H1 (cell line): ENCODE results near the gene CPA1. TPM values are rescaled to one million over a fixed set of nuclear protein-coding genes. Genes with fewer than 3 reads are reported as not detected.

ENCODE experiments used
- CTCF ChIA-PET: fragments of 300-600 bp; sonication (Branson Sonifier 250); formaldehyde crosslinking; loops from one replicate; lab custom pipeline; 2021; ENCODE audit not compliant: partially characterized antibody; lab: Charles Lee
- POLR2A ChIA-PET: fragments of 300-600 bp; sonication (Branson Sonifier 250); formaldehyde crosslinking; loops from one replicate; lab custom pipeline; 2021; ENCODE audit warnings: inconsistent platforms; ENCODE audit not compliant: partially characterized antibody; lab: Charles Lee
- DNase-seq, 2 experiments: peaks; one replicate each; pipeline versions ENCODE4 v3.0.0 to v3.0.0-alpha.2; 2010 to 2022; ENCODE audit warnings: low spot score in 2 of 2, low read depth in 1 of 2, mixed read lengths in 1 of 2
- FAIRE-seq: peaks from 2 replicates; lab custom pipeline; 2011; peaks lifted over from hg19 to GRCh38; lab: Jason Lieb, UNC
- H2AFZ ChIP-seq: 2 replicates; pipeline ENCODE4 v1.8.1; 2012; ENCODE audit warnings: low read length, inconsistent platforms
- H2AK5ac ChIP-seq: 2 replicates; pipeline ENCODE4 v1.6.1; 2013; ENCODE audit warnings: low read depth, low read length
- H2BK120ac ChIP-seq: replicated peaks from 2 replicates; pipeline ENCODE3; 2013; ENCODE audit warnings: low read depth, low read length, inconsistent platforms
- H2BK12ac ChIP-seq: 2 replicates; pipeline ENCODE4 v1.6.1; 2013; ENCODE audit warnings: low read depth, low read length
- H2BK15ac ChIP-seq: 2 replicates; pipeline ENCODE4 v1.6.1; 2013; ENCODE audit warnings: low read length
- H2BK20ac ChIP-seq: 2 replicates; pipeline ENCODE4 v1.6.1; 2013; ENCODE audit warnings: low read length
- H2BK5ac ChIP-seq: 2 replicates; pipeline ENCODE4 v1.6.1; 2013; ENCODE audit warnings: low read depth, low read length
- H3K14ac ChIP-seq: 2 replicates; pipeline ENCODE4 v1.6.1; 2013; ENCODE audit warnings: inconsistent platforms; ENCODE audit not compliant: insufficient read length
- H3K18ac ChIP-seq: 2 replicates; pipeline ENCODE4 v1.6.1; 2013; ENCODE audit warnings: low read length; ENCODE audit errors: extremely low read depth
- H3K23ac ChIP-seq: 2 replicates; pipeline ENCODE4 v1.6.1; 2013; ENCODE audit warnings: inconsistent platforms; ENCODE audit not compliant: insufficient read length
- H3K23me2 ChIP-seq: 2 replicates; pipeline ENCODE4 v1.6.1; 2013; ENCODE audit warnings: low read depth, low read length
- H3K27ac ChIP-seq: 2 replicates; pipeline ENCODE4 v1.6.1; 2011; ENCODE audit warnings: low read depth, low read length, inconsistent platforms
- H3K27me3 ChIP-seq, 4 experiments: replicated peaks in 1 of 4; 1 replicate in 1 of 4; 2 replicates in 3 of 4; pipeline versions ENCODE4 v1.6.1 to v1.8.1; 2011 to 2013; ENCODE audit warnings: low read length in 3 of 4, mild to moderate bottlenecking in 3 of 4, inconsistent platforms in 2 of 4, mixed read lengths in 2 of 4, moderate library complexity in 1 of 4; ENCODE audit not compliant: control insufficient read depth in 3 of 4, insufficient read depth in 3 of 4; ENCODE audit errors: extremely low read depth in 1 of 4
- H3K36me3 ChIP-seq, 4 experiments: 2 replicates each; pipeline versions ENCODE4 v1.6.1 to v1.8.1; 2011 to 2013; ENCODE audit warnings: mild to moderate bottlenecking in 4 of 4, low read length in 3 of 4, moderate library complexity in 2 of 4, control low read depth in 1 of 4, inconsistent platforms in 1 of 4; ENCODE audit not compliant: insufficient read depth in 4 of 4, control insufficient read depth in 2 of 4
- H3K4ac ChIP-seq: replicated peaks from 2 replicates; pipeline ENCODE3; 2013; ENCODE audit warnings: low read length, low read depth, mixed read lengths, inconsistent platforms; ENCODE audit not compliant: insufficient read length
- H3K4me1 ChIP-seq, 4 experiments: replicated peaks in 1 of 4; 1 replicate in 1 of 4; 2 replicates in 3 of 4; pipeline versions ENCODE4 v1.6.1 to v1.8.1; 2011 to 2013; ENCODE audit warnings: low read length in 3 of 4, inconsistent platforms in 2 of 4, mixed read lengths in 1 of 4; ENCODE audit not compliant: insufficient read depth in 4 of 4, control insufficient read depth in 3 of 4
- H3K4me2 ChIP-seq, 2 experiments: 2 replicates each; pipeline versions ENCODE4 v1.6.1 to v1.8.1; 2011 to 2013; ENCODE audit warnings: low read depth in 2 of 2, low read length in 2 of 2, control low read depth in 1 of 2, inconsistent platforms in 1 of 2, mild to moderate bottlenecking in 1 of 2; ENCODE audit not compliant: insufficient read depth in 1 of 2
- H3K4me3 ChIP-seq, 4 experiments: fragments of 200-600, 300-600 bp in 1 of 4; sonication (generic), shearing (Covaris generic), sonication (Bioruptor Twin) in 1 of 4; 2 replicates each; pipeline versions ENCODE4 v1.5.1 to v1.8.1; 2011 to 2016; ENCODE audit warnings: low read length in 4 of 4, low read depth in 3 of 4, control low read depth in 2 of 4, inconsistent platforms in 2 of 4, mild to moderate bottlenecking in 2 of 4, mixed read lengths in 1 of 4, moderate library complexity in 1 of 4; ENCODE audit not compliant: insufficient read depth in 2 of 4; ENCODE audit errors: extremely low read depth in 1 of 4
- H3K56ac ChIP-seq: replicated peaks from 2 replicates; pipeline ENCODE3; 2013; ENCODE audit warnings: low read depth, mild to moderate bottlenecking, mixed read lengths, low read length, inconsistent platforms; ENCODE audit not compliant: insufficient read length
- H3K79me1 ChIP-seq: 2 replicates; pipeline ENCODE4 v1.6.1; 2013; ENCODE audit warnings: low read depth, low read length, control low read depth
- H3K79me2 ChIP-seq, 2 experiments: 2 replicates each; pipeline versions ENCODE4 v1.6.1 to v1.8.1; 2012 to 2013; ENCODE audit warnings: low read length in 2 of 2, mild to moderate bottlenecking in 2 of 2, inconsistent platforms in 1 of 2; ENCODE audit not compliant: insufficient read depth in 2 of 2, control insufficient read depth in 1 of 2
- H3K9ac ChIP-seq, 4 experiments: replicated peaks in 1 of 4; 1 replicate in 1 of 4; 2 replicates in 3 of 4; pipeline versions ENCODE4 v1.6.1 to v1.8.1; 2011 to 2013; ENCODE audit warnings: low read depth in 3 of 4, low read length in 3 of 4, control low read depth in 2 of 4, mild to moderate bottlenecking in 2 of 4, moderate library complexity in 2 of 4, inconsistent platforms in 1 of 4; ENCODE audit errors: extremely low read depth in 1 of 4
- H3K9me3 ChIP-seq, 2 experiments: 2 replicates each; pipeline versions ENCODE4 v1.6.1 to v1.8.1; 2012 to 2013; ENCODE audit warnings: mild to moderate bottlenecking in 2 of 2, moderate library complexity in 2 of 2, control low read depth in 1 of 2, inconsistent platforms in 1 of 2, low read depth in 1 of 2, low read length in 1 of 2, mixed read lengths in 1 of 2; ENCODE audit not compliant: insufficient read depth in 2 of 2
- H4K20me1 ChIP-seq, 2 experiments: replicated peaks in 1 of 2; 2 replicates each; pipeline versions ENCODE3 to v1.8.1; 2011 to 2013; ENCODE audit warnings: inconsistent platforms in 2 of 2, low read length in 2 of 2, mild to moderate bottlenecking in 1 of 2; ENCODE audit not compliant: insufficient read depth in 2 of 2, control insufficient read depth in 1 of 2
- H4K5ac ChIP-seq: 2 replicates; pipeline ENCODE4 v1.6.1; 2013; ENCODE audit warnings: low read length, low read depth, mixed read lengths, inconsistent platforms; ENCODE audit not compliant: insufficient read length
- H4K8ac ChIP-seq: 2 replicates; pipeline ENCODE4 v1.8.0; 2013; ENCODE audit warnings: mild to moderate bottlenecking, moderate library complexity, low read length, inconsistent platforms; ENCODE audit not compliant: insufficient read depth; ENCODE audit errors: extremely low read depth
- H4K91ac ChIP-seq: replicated peaks from 2 replicates; pipeline ENCODE3; 2013; ENCODE audit warnings: low read length, mixed read lengths, inconsistent platforms; ENCODE audit not compliant: insufficient read length
- CBX8 ChIP-seq: fragments of 300-800, 300-1000 bp; sonication (generic); IDR thresholded peaks from 2 replicates; pipeline ENCODE4 v1.7.1; 2016; ENCODE audit warnings: low read depth, low read length, borderline replicate concordance
- CTBP2 ChIP-seq: IDR thresholded peaks from 2 replicates; pipeline ENCODE4 v1.7.0; 2011; ENCODE audit warnings: borderline replicate concordance, mild to moderate bottlenecking, moderate library complexity, mixed read lengths, low read length; ENCODE audit not compliant: insufficient read depth, insufficient read length
- RXRA ChIP-seq: IDR thresholded peaks from 2 replicates; pipeline ENCODE4 v1.6.1; 2011; ENCODE audit warnings: low read depth, mild to moderate bottlenecking, low read length, moderate library complexity; ENCODE audit not compliant: insufficient read depth
- SIN3A ChIP-seq, 2 experiments: IDR thresholded peaks in 1 of 2; conservative IDR thresholded peaks in 1 of 2; 2 replicates each; pipeline ENCODE4 v1.6.1; 2011 to 2012; ENCODE audit warnings: low read length in 2 of 2, improper control_type of control experiment in 1 of 2, low read depth in 1 of 2, mild to moderate bottlenecking in 1 of 2
- TAF7 ChIP-seq: optimal IDR thresholded peaks from 2 replicates; pipeline ENCODE3; 2011; ENCODE audit warnings: low read depth, mild to moderate bottlenecking, inconsistent platforms, low read length, moderate library complexity, borderline replicate concordance
- ZNF274 ChIP-seq: IDR thresholded peaks from 2 replicates; pipeline ENCODE4 v1.7.0; 2012; ENCODE audit warnings: low read length, borderline replicate concordance; ENCODE audit errors: extremely low read depth
- WGBS, 2 experiments: shearing (Covaris generic) in 1 of 2; methylation state at CpG; one replicate each; pipeline versions ENCODE4 v1.1.6 to v1.1.7; 2013 to 2015; ENCODE audit warnings: low lambda C conversion rate in 2 of 2, mixed read lengths in 2 of 2, inconsistent platforms in 1 of 2, low coverage in 1 of 2, missing lambda C conversion rate in 1 of 2; ENCODE audit not compliant: insufficient replicate concordance in 2 of 2, insufficient coverage in 1 of 2, insufficient read length in 1 of 2; ENCODE audit errors: extremely low coverage in 1 of 2, missing lambda C conversion rate in 1 of 2; 5-methylcytosine and 5-hydroxymethylcytosine counted together
- polyA plus RNA-seq, 7 experiments: library from polyadenylated mRNA; depleted of rRNA in 3 of 7; stranded (reverse) in 5 of 7; unstranded in 2 of 7; fragments of >200 nt in 5 of 7; fragments of 200-250 nt in 2 of 7; gene quantifications; 1 replicate in 5 of 7; 2 replicates in 1 of 7; 4 replicates in 1 of 7; pipeline versions ENCODE4 v1.2.1 to v1.2.3, GENCODE V29; 2011 to 2013; ENCODE audit warnings: missing spikeins in 2 of 7, mixed read lengths in 2 of 7
- total RNA-seq: library from RNA; stranded (reverse); fragmentation: NEBNext Ultra II Directional; extraction: Animal tissue kit (Norgen Biotek cat#: 25700); gene quantifications from 2 replicates; pipeline ENCODE4 v1.2.1, GENCODE V29; 2021
- TF ChIP-seq, protein P1 (sequence below), 3 experiments: IDR thresholded peaks; 1 replicate in 2 of 3; 2 replicates in 1 of 3; pipeline versions ENCODE4 v1.5.1 to v1.6.1; 2011; ENCODE audit warnings: low read length in 3 of 3, mild to moderate bottlenecking in 3 of 3, inconsistent platforms in 2 of 3, low read depth in 1 of 3, moderate library complexity in 1 of 3; ENCODE audit not compliant: insufficient read depth in 1 of 3; ENCODE audit errors: control extremely low read depth in 1 of 3

CPA1 gene
- total and polyA plus RNA-seq, 2 of the 8 experiments (the other 6 are each of a cell fraction or from before 2014, with no cell fraction given): not detected

DNA sequence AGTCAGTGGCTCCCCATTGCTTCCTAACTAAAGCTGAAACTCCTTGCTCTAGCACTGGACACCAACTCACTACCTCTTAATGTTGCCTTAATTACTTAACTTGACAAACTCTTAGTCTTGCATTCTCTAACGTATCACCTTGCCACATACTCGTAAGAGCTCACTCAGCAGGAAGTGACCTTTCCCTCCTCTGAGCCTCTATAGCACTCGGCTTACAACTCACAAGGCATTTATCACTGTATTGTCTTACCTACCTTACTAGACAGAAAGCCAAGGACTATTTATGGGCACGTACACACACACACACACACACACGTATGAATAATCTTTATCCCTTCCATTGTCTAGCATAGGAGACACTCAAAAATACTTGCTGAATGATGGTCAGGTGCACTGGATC, 39.4 kb downstream of the CPA1 start:
- Histone ChIP-seq H4K91ac (no peak overlapping the region), H3K9me3 (no peaks in the 10 kb centered on the region), H3K36me3 (no peaks in the 10 kb centered on the region), H2AFZ (no peak overlapping the region), H3K79me1 (no peaks in the 10 kb centered on the region), H3K4ac (no peak overlapping the region), H3K14ac (no peak overlapping the region), H3K9ac (no peak overlapping the region), H3K27ac (no peak overlapping the region), H2BK5ac (peak overlapping the region; percentile 3; the same call in 1 of the 2 replicates), H2BK12ac (no peak overlapping the region), H3K27me3 (no peaks in the 10 kb centered on the region), H3K23ac (no peak overlapping the region), H3K4me2 (no peak overlapping the region), H3K18ac (no peak overlapping the region), H2AK5ac (0 out of 2 replicates have a peak overlapping the region, but pooled peaks have one; percentile 41), H3K23me2 (no peaks in the 10 kb centered on the region)
- POLR2A ChIA-PET: no interaction called here
- no peak for DNase-seq
- no peak for FAIRE-seq
- TF ChIP-seq SIN3A (conservative IDR thresholded peaks at IDR 0.05 in 1 of 2, IDR thresholded peaks at IDR 0.05 in 1 of 2; ENCODE audit: low read depth in 1 of 2, low read length in 2 of 2): no peak
- TF ChIP-seq ZNF274: no peak
- TF ChIP-seq TAF7: no peak
- no peak for TF ChIP-seq CTBP2
- TF ChIP-seq RXRA: no peak
- TF ChIP-seq CBX8: no peak
- TF ChIP-seq, protein P1, sequence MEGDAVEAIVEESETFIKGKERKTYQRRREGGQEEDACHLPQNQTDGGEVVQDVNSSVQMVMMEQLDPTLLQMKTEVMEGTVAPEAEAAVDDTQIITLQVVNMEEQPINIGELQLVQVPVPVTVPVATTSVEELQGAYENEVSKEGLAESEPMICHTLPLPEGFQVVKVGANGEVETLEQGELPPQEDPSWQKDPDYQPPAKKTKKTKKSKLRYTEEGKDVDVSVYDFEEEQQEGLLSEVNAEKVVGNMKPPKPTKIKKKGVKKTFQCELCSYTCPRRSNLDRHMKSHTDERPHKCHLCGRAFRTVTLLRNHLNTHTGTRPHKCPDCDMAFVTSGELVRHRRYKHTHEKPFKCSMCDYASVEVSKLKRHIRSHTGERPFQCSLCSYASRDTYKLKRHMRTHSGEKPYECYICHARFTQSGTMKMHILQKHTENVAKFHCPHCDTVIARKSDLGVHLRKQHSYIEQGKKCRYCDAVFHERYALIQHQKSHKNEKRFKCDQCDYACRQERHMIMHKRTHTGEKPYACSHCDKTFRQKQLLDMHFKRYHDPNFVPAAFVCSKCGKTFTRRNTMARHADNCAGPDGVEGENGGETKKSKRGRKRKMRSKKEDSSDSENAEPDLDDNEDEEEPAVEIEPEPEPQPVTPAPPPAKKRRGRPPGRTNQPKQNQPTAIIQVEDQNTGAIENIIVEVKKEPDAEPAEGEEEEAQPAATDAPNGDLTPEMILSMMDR (IDR thresholded peaks at IDR 0.05; ENCODE audit: control extremely low read depth in 1 of 3, insufficient read depth in 1 of 3, low read depth in 1 of 3, low read length in 3 of 3): no peak
- TF ChIP-seq, all 59 proteins: peak for 0
- Histone ChIP-seq H3K4me3 (no peak overlapping the region), H2BK120ac (no peak overlapping the region), H3K4me1 (peaks cover 0 to 2% (median 0%) of the 10 kb centered on the region in 4 experiments; a peak in 2 of 7 replicates), H4K8ac (no peak overlapping the region), H4K20me1 (no peaks in the 10 kb centered on the region), H3K56ac (no peak overlapping the region), H3K79me2 (no peaks in the 10 kb centered on the region), H2BK20ac (peak overlapping the region; percentile 69; the same call in 1 of the 2 replicates), H4K5ac (no peak overlapping the region), H2BK15ac (no peak overlapping the region)
- CTCF ChIA-PET: interaction anchor here (1.0 kb wide), 1 partner anchor 18 kb away, joined by 3 read pairs; no protein-coding TSS in a partner anchor
- WGBS, 2 experiments: 73% methylated on average over 5 of the region's 5 CpGs; no CpG with 5 or more reads in 1 of the 2 experiments
